ENCODE results near the gene IZUMO1. TPM values are rescaled to one million over a fixed set of nuclear protein-coding genes. Genes with fewer than 3 reads are reported as not detected.
A peak's percentile ranks its signal among the peaks of the same experiment; 100 is the strongest.

IZUMO1 gene
- total and polyA plus RNA-seq, 2 of the 8 experiments (the other 6 are each of a cell fraction or from before 2014, with no cell fraction given): 0.33 to 1.8 TPM

DNA sequence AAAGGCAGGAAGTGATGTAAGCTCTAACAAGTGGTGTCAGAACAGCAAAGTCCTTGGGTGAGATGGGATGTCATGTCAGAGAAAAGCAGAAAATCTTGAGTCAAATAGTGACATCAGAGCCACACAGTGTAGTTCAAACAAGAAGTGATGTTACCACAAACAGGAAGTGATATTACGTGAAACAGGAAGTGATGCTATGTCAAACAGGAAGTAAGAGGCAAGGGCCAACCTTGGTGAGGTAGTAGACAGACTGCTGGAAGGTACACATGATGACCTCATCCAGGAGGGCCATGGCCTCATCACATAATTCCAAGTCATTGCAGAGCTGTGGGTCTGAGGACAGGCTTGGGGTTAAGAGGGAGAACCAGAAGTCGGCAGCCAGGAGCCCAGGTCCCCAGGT lies 20.2 kb downstream of the IZUMO1 start:
- DNase-seq (ENCODE audit: low read depth in 1 of 2, low spot score in 2 of 2) (no peak), FAIRE-seq (no peak)
- Histone ChIP-seq H4K20me1 (replicated peaks in 1 of 2; ENCODE audit: control insufficient read depth in 1 of 2, insufficient read depth in 2 of 2, low read length in 2 of 2) (no peaks in the 10 kb centered on the region), H3K9ac (replicated peaks in 1 of 4; ENCODE audit: extremely low read depth in 1 of 4, low read depth in 3 of 4, low read length in 3 of 4) (no peak overlapping the region), H3K4me1 (replicated peaks in 1 of 4; ENCODE audit: control insufficient read depth in 3 of 4, insufficient read depth in 4 of 4, low read length in 3 of 4) (peaks cover 0 to 7% (median 0%) of the 10 kb centered on the region in 4 experiments; a peak in 3 of 7 replicates), H2BK5ac (ENCODE audit: low read depth, low read length) (no peak overlapping the region), H4K8ac (ENCODE audit: extremely low read depth, insufficient read depth, low read length) (no peak overlapping the region), H3K23ac (ENCODE audit: insufficient read length) (no peak overlapping the region), H4K5ac (ENCODE audit: insufficient read length, low read depth, low read length) (no peak overlapping the region), H3K56ac (replicated peaks; ENCODE audit: insufficient read length, low read depth, low read length) (no peak overlapping the region), H3K79me2 (ENCODE audit: control insufficient read depth in 1 of 2, insufficient read depth in 2 of 2, low read length in 2 of 2) (no peaks in the 10 kb centered on the region), H3K36me3 (ENCODE audit: control insufficient read depth in 2 of 4, insufficient read depth in 4 of 4, low read length in 3 of 4) (no peaks in the 10 kb centered on the region), H2BK12ac (ENCODE audit: low read depth, low read length) (no peak overlapping the region), H2AFZ (ENCODE audit: low read length) (no peak overlapping the region), H3K4ac (replicated peaks; ENCODE audit: insufficient read length, low read depth, low read length) (no peak overlapping the region), H3K9me3 (ENCODE audit: insufficient read depth in 2 of 2, low read depth in 1 of 2, low read length in 1 of 2) (no peaks in the 10 kb centered on the region), H3K18ac (ENCODE audit: extremely low read depth, low read length) (no peak overlapping the region), H3K79me1 (ENCODE audit: low read depth, low read length) (no peaks in the 10 kb centered on the region), H2BK20ac (ENCODE audit: low read length) (no peak overlapping the region), H3K4me3 (ENCODE audit: extremely low read depth in 1 of 4, insufficient read depth in 2 of 4, low read depth in 3 of 4, low read length in 4 of 4) (no peak overlapping the region), H2BK15ac (ENCODE audit: low read length) (no peak overlapping the region), H3K23me2 (ENCODE audit: low read depth, low read length) (peaks cover 5% of the 10 kb centered on the region; the same call in 1 of the 2 replicates), H3K14ac (ENCODE audit: insufficient read length) (no peak overlapping the region), H3K4me2 (ENCODE audit: insufficient read depth in 1 of 2, low read depth in 2 of 2, low read length in 2 of 2) (no peak overlapping the region), H4K91ac (replicated peaks; ENCODE audit: insufficient read length, low read length) (no peak overlapping the region), H3K27me3 (replicated peaks in 1 of 4; ENCODE audit: control insufficient read depth in 3 of 4, extremely low read depth in 1 of 4, insufficient read depth in 3 of 4, low read length in 3 of 4) (no peaks in the 10 kb centered on the region), H2BK120ac (replicated peaks; ENCODE audit: low read depth, low read length) (no peak overlapping the region), H3K27ac (ENCODE audit: low read depth, low read length) (no peak overlapping the region), H2AK5ac (ENCODE audit: low read depth, low read length) (no peak overlapping the region)
- WGBS, 2 experiments (ENCODE audit: extremely low coverage in 1 of 2, insufficient coverage in 1 of 2, insufficient read length in 1 of 2, insufficient replicate concordance in 2 of 2, low coverage in 1 of 2, low lambda C conversion rate in 2 of 2, missing lambda C conversion rate in 1 of 2): 92% methylated on average over 2 of the region's 2 CpGs; no CpG with 5 or more reads in 1 of the 2 experiments
- TF ChIP-seq CEBPB (IDR thresholded peaks at IDR 0.05; ENCODE audit: low read depth, low read length) (no peak), SAP30 (IDR thresholded peaks at IDR 0.05; ENCODE audit: insufficient read depth, insufficient replicate concordance, low read length) (no peak), POU5F1 (IDR thresholded peaks at IDR 0.05; ENCODE audit: low read depth, low read length) (no peak), RAD21 (IDR thresholded peaks at IDR 0.05 in 1 of 2, conservative IDR thresholded peaks at IDR 0.05 in 1 of 2; ENCODE audit: low read depth in 2 of 2, low read length in 2 of 2) (no peak), CREB1 (IDR thresholded peaks at IDR 0.05) (peak; percentile 63), NANOG (IDR thresholded peaks at IDR 0.05; ENCODE audit: insufficient read depth, low read depth, low read length, poor library complexity, severe bottlenecking) (no peak)
- TF ChIP-seq, protein P1, sequence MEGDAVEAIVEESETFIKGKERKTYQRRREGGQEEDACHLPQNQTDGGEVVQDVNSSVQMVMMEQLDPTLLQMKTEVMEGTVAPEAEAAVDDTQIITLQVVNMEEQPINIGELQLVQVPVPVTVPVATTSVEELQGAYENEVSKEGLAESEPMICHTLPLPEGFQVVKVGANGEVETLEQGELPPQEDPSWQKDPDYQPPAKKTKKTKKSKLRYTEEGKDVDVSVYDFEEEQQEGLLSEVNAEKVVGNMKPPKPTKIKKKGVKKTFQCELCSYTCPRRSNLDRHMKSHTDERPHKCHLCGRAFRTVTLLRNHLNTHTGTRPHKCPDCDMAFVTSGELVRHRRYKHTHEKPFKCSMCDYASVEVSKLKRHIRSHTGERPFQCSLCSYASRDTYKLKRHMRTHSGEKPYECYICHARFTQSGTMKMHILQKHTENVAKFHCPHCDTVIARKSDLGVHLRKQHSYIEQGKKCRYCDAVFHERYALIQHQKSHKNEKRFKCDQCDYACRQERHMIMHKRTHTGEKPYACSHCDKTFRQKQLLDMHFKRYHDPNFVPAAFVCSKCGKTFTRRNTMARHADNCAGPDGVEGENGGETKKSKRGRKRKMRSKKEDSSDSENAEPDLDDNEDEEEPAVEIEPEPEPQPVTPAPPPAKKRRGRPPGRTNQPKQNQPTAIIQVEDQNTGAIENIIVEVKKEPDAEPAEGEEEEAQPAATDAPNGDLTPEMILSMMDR (IDR thresholded peaks at IDR 0.05; ENCODE audit: control extremely low read depth in 1 of 3, insufficient read depth in 1 of 3, low read depth in 1 of 3, low read length in 3 of 3): no peak
- ChIA-PET CTCF (ENCODE audit: partially characterized antibody) (interaction anchor here (1.0 to 5.1 kb wide), 8 partner anchors 10 to 716 kb away, joined by 3 to 33 read pairs (median 8); no protein-coding TSS in a partner anchor), POLR2A (ENCODE audit: partially characterized antibody) (interaction anchor here (0.6 to 2.9 kb wide), 8 partner anchors 8 to 53 kb away, joined by 3 to 16 read pairs (median 4); partner anchors contain the start of gene IZUMO1)
